Measurements from ENCODE around the gene AMMECR1L.
A peak's percentile ranks its signal among the peaks of the same experiment; 100 is the strongest.
"Not testable (repeated sequence)": the region's sequence is repeated elsewhere in the genome, so short reads cannot be mapped to it uniquely, and the experiment has no call there.

Gene AMMECR1L

GRCh38 chr2:127885780-127886592 is at the start of gene AMMECR1L:
TSS of gene AMMECR1L (minus strand) at chr2:127885956. CDS start at chr2:127874234, 11,722 bp downstream.
- peak; percentile 76 for DNase-seq

DNA sequence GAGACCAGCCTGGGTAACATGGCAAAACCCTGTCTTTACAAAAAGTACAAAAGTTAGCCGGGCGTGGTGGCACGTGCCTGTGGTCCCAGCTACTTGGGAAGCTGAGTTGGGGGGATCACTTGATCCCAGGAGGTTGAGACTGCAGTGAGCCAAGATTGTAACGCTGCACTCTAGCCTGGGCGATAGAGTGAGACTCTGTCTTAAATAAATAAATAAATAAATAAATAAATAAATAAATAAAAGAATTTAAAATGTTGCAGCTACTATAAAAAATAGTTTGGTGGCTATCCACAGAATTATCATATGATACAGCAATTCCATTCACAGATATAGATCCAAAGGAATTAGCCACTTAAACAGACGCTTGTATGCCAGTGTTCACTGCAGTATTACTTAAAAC is 49.6 kb upstream of the AMMECR1L start:
- no peak for DNase-seq

GRCh38 chr2:127932199-127932876 is 46.6 kb upstream of the AMMECR1L start:
- DNase-seq = no peak

DNA sequence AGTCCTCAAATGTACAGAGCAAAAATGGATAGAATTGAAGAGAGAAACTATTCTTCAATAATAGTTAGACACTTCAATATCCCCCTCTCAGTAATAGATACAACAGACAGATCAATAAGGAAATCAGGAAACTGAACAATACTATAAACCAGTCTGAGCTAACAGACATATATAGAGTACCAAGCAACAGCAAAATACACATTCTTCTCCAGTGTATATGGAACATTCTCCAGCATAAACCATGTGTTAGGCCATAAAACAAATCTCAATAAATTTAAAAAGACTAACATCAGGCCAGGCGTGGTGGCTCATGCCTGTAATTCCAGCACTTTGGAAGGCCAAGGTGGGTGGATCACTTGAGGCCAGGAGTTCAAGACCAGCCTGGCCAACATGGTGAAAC is 43.7 kb upstream of the AMMECR1L start:
- no peak for DNase-seq

- DNase-seq = no peak
Measured at GRCh38 chr2:127927384-127927783, 41.6 kb upstream of the AMMECR1L start.

- no peak for DNase-seq
Measured at GRCh38 chr2:127917916-127918315, 32.2 kb upstream of the AMMECR1L start.

DNA sequence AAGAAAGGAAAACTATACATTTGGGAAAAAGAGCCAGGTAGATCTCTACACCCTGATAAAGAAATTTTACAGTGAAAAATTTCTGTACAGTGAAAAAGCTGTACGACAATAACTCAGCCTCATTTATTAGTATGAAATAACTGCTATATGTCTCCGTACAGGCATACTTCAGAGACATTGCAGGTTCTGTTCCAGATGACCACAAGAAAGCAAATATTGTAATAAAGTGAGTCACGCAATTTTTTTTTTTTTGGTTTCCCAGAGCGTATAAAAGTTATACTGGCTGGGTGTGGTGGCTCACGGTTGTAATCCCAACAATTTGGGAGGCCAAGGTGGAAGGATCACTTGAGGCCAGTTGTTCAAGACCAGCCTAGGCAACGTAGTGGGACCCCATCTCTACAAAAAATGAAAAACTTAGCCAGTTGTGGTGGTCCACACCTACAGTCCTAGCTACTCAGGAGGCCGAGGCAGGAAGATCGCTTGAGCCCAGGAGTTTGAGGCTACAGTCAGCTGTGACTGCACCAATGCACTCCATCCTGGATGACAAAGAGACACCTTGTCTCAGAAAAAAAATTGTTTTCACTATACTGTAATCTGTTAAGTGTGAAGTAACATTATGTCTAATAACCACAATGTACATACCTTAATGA is 28.2 kb upstream of the AMMECR1L start:
- DNase-seq = no peak

DNA sequence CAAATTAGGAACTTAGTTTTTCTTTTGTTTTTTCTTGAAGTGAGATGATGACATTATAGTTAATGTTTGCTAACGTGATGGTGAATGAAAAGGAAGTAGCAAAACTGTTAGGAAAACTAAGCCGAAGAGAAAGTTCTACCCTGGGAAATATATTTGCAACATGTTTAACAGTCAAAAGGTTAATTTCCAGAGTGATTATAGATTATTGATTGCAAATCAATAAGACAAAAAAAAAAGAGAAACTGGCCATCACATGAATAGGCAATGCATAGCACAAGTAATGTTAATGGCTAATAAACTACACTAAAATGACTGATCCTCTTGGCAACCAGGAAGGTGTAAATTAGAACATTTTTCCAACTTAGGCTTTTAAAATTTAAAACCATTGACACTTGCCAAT is 26.0 kb upstream of the AMMECR1L start:
- no peak for DNase-seq

DNA sequence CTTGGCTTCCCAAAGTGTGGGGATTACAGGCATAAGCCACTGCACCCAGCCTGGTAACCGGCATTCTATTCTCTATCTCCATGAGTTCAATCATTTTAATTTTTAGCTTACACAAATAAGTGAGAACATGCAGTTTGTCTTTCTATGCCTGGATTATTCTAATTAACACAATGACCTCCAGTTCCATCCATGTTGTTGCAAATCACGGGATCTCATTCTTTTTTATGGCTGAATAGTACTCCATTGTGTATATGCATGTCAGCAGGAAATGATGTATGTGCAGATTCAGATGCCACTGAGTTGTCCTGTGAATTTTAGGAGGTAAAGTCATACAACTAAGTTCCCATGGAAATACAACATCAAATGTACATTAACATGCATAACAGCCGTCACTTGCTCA is 24.7 kb upstream of the AMMECR1L start:
- no peak for DNase-seq

DNA sequence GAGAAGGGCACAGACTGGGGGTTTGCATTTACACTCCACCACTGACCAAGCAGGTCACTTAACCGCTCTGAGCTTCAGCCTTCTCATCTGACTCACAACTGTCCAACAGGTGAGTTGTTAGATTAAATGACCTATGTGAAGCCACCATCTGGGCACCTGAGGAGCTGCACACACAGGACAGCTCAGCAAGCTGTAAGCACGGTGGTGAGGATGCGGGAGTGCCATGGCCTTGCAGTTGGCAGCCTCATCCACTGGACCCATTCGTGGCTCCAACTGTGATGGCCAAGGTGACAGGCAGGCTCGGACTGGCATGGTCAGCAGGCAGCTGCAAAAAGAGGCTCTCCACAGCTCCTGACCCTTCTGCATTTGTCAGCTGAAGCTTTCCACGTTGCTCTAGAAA is 23.3 kb upstream of the AMMECR1L start:
- DNase-seq = no peak

DNA sequence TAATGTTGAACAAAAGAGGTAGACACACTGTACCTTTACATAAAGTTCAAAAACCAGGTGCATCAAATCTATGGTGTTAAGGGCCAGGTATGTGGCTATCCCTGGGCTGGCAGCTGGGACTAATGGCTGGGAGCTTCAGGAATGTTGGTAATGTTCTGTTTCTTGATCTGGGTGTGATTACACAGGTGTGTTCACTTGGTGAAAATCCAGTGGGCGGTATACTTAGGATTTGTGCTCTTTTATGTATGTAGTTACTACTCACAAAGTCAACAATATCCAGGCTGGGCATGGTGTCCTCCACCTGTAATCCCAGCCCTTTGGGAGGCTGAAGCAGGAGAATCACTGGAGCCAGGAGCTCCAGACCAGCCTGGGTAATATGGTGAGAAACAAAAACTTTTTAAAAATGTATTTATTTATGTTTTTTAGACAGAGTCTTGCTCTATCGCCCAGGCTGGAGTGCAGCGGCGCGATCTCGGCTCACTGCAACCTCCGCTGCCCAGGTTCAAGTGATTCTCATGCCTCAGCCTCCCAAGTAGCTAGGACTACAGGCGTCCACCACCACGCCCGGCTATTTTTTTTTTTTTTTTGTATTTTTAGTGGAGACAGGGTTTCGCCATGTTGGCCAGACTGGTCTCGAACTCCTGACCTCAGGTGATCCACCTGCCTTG is 22.1 kb upstream of the AMMECR1L start:
- DNase-seq = not testable (repeated sequence)

- no peak for DNase-seq
Measured at GRCh38 chr2:127906206-127906926, 20.6 kb upstream of the AMMECR1L start.

DNA sequence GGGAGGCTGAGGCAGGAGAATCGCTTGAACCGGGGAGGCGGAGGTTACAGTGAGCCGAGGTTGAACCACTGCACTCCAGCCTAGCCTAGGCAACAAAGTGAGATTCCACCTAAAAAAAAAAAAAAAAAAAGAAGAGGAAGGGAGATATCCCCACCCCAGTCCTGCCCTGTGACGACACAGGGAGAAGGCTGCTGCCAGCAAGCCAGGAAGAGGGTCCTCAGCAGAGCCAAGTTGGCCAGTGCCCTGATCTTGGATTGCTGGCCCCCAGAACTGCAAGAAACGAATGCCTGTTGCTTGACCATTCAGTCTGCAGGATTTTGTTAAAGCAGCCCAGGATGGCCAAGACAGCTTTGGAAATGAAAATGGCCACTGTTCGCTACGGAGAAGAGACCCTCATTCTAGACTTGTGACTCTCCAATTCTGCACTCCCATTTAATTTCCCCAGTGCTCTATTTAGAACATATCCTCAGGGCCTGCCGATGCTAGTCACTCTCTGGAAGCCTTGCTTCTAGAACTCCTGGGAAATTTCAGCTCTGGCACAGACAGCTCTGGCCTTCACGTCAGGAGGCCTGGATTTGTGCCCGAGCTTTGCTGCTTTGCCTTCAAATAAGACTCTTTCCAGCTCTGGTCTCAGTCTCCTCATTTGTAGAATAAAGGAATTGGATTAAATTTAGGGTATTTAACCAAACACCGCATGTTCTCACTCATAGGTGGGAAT is 15.7 kb upstream of the AMMECR1L start:
- DNase-seq = no peak

- DNase-seq = no peak
Measured at GRCh38 chr2:127897531-127898211, 11.9 kb upstream of the AMMECR1L start.

GRCh38 chr2:127893494-127893893 is 7.7 kb upstream of the AMMECR1L start:
- no peak for DNase-seq

GRCh38 chr2:127893033-127893432 is 7.3 kb upstream of the AMMECR1L start:
- no peak for DNase-seq

DNA sequence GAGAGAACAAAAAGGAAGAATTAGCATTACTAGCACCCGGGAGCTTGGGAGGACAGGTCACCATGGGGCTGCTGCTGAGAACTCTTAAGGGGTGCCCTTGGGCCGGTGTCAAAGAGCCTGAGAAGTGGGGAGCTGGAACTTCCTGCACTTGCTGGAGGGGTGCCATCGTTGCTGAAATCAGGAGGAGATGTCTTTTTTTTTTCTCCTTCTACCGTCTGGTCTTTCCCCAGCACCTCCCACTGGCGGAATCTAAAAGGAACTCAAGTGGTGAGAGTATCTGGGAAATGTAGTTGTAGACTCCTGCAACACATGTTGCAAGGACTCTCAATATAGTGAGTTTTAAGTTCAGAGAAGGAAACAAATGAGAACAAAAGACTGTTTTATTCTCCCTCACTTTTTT is 6.1 kb upstream of the AMMECR1L start:
- no peak for DNase-seq

GRCh38 chr2:127890756-127891155 is 5.0 kb upstream of the AMMECR1L start:
- DNase-seq = not testable (repeated sequence)

DNA sequence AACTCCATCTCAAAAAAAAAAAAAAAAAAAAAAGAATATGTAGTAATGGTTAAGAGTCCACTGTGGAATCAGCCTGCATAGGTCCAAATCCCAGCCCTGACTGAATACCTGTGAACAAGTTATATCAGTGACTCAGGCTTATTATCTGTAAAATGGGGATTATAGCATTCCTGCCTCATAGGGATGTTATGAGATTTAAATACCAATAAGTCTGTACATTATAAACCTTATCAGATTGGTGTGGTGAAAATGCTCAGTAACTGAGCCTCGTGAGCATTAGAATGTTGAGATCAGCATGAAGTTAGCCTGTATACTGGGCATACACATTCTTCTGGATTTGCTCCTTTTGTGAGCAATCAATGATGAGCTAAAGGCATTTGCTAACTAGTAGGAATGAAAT is 3.0 kb upstream of the AMMECR1L start:
- DNase-seq = no peak

- DNase-seq = no peak
Measured at GRCh38 chr2:127887776-127888130, 2.0 kb upstream of the AMMECR1L start.

DNA sequence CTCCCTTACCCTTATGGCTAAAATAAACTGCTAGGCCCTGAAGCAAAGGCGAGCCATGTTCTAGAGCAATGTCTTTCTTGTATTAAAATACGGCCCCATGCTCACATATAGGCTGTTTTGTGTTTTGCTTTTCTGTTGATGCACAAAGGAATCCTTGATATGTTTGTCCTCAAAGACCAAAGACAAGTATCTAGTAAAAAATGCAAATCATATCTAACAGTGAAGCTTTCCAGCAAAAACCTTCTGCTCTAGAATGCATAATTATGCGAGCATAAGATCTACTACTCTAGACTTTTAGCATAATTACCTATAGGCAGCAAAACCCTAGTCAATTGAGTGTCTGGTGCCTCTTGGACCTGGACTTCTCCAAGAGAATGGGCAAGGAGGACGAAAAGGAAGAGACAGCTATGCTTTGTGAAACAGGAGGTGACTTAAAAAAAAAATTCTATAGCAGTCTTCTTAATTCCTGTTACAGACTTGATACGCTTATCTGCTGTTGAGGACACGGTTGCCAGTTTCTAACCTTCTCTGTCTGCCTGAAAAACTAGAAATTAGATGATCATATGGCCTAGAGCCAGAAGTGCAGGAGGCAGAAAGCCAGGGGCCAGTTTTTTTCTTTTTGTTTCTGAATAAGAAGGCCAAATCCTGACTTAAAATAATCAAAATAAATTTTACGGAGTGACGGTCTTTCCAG is 1.5 kb upstream of the AMMECR1L start:
- no peak for DNase-seq

All from activated CD4-positive, alpha-beta T cell treated with anti-CD3 and anti-CD28 coated beads, Interleukin-2, Interleukin-6, amounts not matched to agents 100 ng/mL and 50 ng/mL, durations not matched to agents 16 hours and 8 hours (primary cell).